GM19035 (cell line): ENCODE results near the gene GALP.
"Not testable (repeated sequence)": the region's sequence is repeated elsewhere in the genome, so short reads cannot be mapped to it uniquely, and the experiment has no call there.

Experiments
- ATAC-seq: cut with Tn5 transposase; IDR thresholded peaks from one replicate; pipeline ENCODE4 v1.9.1; 2021; ENCODE audit not compliant: unreplicated experiment

Gene GALP

DNA sequence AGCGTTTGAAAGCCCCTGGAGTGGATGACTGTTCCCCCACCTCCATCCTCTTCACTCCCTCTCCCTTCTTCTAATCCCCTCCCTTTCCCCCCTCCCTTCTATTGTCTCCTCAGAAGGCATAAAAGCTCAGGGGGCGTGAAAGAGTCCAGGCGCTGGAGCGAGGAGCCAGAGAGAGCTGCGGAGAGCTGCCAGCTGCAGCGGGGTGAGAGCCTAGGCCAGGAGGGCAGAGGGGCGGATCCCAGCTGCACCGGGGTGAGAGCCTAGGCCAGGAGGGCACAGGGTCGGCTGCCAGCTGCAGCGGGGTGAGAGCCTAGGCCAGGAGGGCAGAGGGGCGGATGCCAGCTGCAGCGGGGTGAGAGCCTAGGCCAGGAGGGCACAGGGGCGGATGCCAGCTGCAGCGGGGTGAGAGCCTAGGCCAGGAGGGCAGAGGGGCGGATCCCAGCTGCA lies at the start of gene GALP:
Gene GALP (plus strand): TSS at position 148 of the 447 bp plus-strand sequence. CDS start 1,101 bp downstream, outside the sequence.
- ATAC-seq, result not testable (repeated sequence)

GRCh38 chr19:56126983-56127780 lies 48.6 kb upstream of the GALP start:
- ATAC-seq, result no peak

- no peak for ATAC-seq
Observed at GRCh38 chr19:56130006-56130405, 45.8 kb upstream of the GALP start.

- ATAC-seq, result no peak
Observed at GRCh38 chr19:56131651-56132050, 44.2 kb upstream of the GALP start.

GRCh38 chr19:56132316-56132822 lies 43.4 kb upstream of the GALP start:
- no peak for ATAC-seq

GRCh38 chr19:56133858-56134653 lies 41.8 kb upstream of the GALP start:
- ATAC-seq, result no peak

- ATAC-seq, result no peak
Observed at GRCh38 chr19:56134654-56134921, 41.2 kb upstream of the GALP start.

DNA sequence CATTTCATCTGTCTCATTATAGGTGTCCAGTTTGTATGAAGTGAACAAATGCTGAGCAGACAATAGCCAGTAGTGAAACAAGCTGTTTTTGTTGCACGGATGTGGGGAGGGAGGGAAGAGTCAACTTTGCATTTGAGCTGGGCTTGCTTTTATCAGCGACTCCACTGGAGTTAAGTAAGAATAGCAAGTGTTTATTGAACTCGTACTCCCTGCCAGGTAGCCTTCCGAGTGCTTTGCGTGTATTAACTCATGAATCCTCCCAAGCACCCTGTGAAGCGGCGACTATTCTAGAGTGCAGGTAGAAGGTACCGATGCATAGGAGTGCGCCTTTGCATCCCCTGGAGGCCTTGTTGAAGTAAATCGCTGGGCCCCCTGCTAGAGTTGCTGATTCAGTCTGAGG lies 39.4 kb upstream of the GALP start:
- no peak for ATAC-seq

- no peak for ATAC-seq
Observed at GRCh38 chr19:56137405-56137804, 38.4 kb upstream of the GALP start.

DNA sequence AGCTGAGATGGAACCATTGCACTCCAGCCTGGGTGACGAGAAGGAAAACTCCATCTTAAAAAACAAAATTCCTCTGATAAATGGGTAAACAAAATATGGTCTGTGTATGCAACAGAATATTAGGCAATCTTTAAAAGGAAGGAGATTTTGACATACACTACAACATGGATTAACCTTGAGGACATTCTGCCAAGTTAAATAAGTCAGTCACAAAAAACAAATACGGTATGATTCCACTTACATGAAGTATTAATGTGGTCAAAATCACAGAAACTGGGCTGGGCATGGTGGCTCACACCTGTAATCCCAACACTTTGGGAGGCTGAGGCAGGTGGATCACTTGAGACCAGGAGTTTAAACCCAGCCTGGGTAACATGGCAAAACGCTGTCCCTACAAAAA lies 37.7 kb upstream of the GALP start:
- ATAC-seq, result no peak

GRCh38 chr19:56139847-56140582 lies 35.8 kb upstream of the GALP start:
- ATAC-seq, result peak; percentile 3

DNA sequence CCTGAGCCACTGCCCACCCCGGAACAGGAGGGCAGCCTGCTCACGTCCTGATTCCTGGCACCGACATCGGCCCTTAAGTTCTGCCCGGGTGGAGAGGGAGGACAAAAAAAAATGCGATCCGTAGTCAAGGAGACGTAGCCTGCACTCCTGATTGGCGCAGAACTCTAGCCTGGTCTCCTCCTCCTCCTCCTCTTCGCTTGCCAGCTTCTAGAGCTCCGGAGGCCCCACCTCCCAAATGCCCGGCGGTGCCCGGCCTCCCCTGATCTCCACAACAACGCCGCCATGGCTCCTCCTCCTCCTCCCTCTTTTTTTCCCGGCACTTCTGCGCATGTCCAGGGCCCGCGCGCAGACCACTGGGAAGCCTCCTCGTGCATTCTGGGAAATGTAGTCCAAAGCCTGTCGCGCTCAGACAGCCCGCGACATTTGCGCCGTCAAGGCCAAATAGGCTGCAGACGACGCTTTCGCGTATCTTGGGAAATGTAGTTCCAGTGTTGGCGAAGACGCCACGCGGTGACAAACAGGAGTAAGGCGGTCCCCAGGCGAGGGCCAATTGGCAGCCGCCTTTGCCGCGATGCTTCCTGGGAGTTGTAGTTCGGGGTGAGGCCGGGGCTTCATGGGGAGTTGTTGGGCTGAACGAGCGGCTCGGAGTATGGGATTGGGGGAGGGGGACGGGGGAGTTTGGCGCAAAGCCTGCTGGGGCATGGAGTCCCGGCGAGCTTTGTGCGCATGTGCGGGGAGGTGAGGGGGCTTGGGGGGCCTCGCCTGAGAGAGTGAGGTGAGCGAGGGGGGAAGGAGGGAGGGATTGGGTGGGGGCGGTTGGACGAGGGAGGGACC lies 35.0 kb upstream of the GALP start, which contains the start of gene ZNF444:
Gene ZNF444 (plus strand): TSS at position 705 of the 834 bp plus-strand sequence. CDS start 5,625 bp downstream, outside the sequence.
- ATAC-seq, result peak; percentile 91

- no peak for ATAC-seq
Observed at GRCh38 chr19:56141417-56141993, 34.3 kb upstream of the GALP start.

- ATAC-seq, result no peak
Observed at GRCh38 chr19:56142087-56142787, 33.6 kb upstream of the GALP start.

GRCh38 chr19:56142897-56143434 lies 32.8 kb upstream of the GALP start:
- ATAC-seq, result no peak

- ATAC-seq, result no peak
Observed at GRCh38 chr19:56144376-56144775, 31.4 kb upstream of the GALP start.

DNA sequence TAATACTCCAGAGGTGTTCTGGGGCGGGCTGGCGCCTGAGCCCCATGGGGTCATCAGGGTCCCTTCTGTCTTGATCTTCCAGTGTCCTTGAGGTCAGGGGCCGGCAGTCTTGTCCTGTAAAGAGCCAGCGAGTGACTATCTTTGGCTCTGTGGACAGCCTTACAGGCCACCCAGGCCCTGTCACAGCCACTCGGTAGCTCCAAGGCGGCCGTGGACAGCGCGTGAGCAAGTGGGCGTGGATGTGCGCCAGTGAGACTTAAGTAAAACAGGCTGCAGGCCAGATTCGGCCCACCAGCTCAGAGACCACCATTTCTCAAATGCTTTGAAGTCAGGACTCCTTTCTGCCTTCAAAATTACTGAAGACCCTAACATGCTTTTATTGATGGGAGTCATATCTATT lies 31.0 kb upstream of the GALP start:
- no peak for ATAC-seq

DNA sequence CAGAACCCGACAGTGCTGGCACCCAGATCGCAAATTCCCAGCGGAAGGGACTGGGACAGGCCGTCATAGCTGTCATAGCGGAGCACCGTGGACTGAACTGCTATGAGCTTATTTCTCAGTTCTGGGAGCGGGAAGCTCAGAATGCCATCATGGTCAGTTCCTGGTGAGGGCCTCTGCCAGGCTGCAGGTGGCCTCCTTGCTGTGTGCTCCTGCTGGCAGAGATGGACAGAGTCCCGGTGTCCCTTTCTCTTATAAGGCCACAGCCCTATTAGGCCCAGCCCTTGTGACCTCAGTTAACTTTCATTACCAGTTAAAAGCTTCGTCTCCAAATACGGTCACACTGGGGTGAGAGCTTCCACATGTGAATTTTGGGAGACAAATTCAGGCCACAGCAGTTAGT lies 30.1 kb upstream of the GALP start:
- ATAC-seq, result no peak

- ATAC-seq, result no peak
Observed at GRCh38 chr19:56146904-56147303, 28.9 kb upstream of the GALP start.
